Measurements from ENCODE around the gene PDE11A.

DNA sequence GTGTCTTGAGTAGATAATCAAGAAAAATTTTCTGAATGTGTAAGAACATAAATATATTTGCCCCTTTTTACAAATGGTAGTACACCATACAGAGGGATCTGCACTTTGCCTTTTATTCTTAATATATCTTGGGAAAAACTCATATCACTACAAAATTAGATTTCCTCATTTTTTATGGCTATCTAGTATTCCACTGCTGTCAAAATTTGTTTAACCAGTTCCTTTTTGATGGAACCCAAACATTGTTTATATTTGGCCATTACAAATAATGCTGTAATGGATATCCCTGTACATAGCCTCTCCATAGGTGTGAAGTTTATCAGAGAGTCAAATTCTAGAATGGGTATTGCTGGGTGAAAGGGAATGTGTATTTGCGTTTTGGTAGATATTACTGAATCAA lies 436.9 kb downstream of the PDE11A start:
- TF ChIP-seq CTCF (IDR thresholded peaks at IDR 0.05) (no peak), POLR2A (IDR thresholded peaks at IDR 0.05) (no peak)

Measured in transverse colon (tissue), 3 donors.